Spleen (tissue), 11 donors: ENCODE measurements around the gene RTCA. TPM values are rescaled to one million over a fixed set of nuclear protein-coding genes. Genes with fewer than 3 reads are reported as not detected.

ENCODE experiments used
- DNase-seq: peaks from one replicate; pipeline ENCODE4 v3.0.0-alpha.2; 2020
- H3K27ac ChIP-seq, 8 donors: fragments of 200-600 bp; sonication (generic) in 7 of 8; 1 replicate in 4 of 8; 2 replicates in 4 of 8; pipeline versions ENCODE4 v1.5.0 to v1.8.0; 2016 to 2021; ENCODE audit warnings: inconsistent platforms in 4 of 8, mild to moderate bottlenecking in 4 of 8, moderate library complexity in 1 of 8
- H3K27me3 ChIP-seq, 7 donors: fragments of 200-600 bp; sonication (generic) in 6 of 7; replicated peaks in 1 of 7; 1 replicate in 4 of 7; 2 replicates in 3 of 7; pipeline versions ENCODE4 v1.5.0 to v1.8.0; 2016 to 2021; ENCODE audit warnings: inconsistent platforms in 3 of 7, mild to moderate bottlenecking in 1 of 7
- H3K36me3 ChIP-seq, 6 donors: fragments of 200-600 bp; sonication (generic) in 5 of 6; 1 replicate in 4 of 6; 2 replicates in 2 of 6; pipeline versions ENCODE4 v1.5.0 to v1.8.0; 2016 to 2021; ENCODE audit warnings: inconsistent platforms in 2 of 6
- H3K4me1 ChIP-seq, 6 donors: fragments of 200-600 bp; sonication (generic) in 5 of 6; 1 replicate in 3 of 6; 2 replicates in 3 of 6; pipeline versions ENCODE4 v1.5.0 to v1.8.0; 2016 to 2021; ENCODE audit warnings: inconsistent platforms in 3 of 6
- H3K4me3 ChIP-seq, 8 donors: fragments of 200-600 bp; sonication (generic) in 7 of 8; 1 replicate in 4 of 8; 2 replicates in 4 of 8; pipeline versions ENCODE4 v1.5.0 to v1.8.0; 2016 to 2021; ENCODE audit warnings: inconsistent platforms in 4 of 8, mild to moderate bottlenecking in 4 of 8, moderate library complexity in 2 of 8
- H3K9me3 ChIP-seq, 8 donors: fragments of 200-600 bp; sonication (generic) in 7 of 8; 1 replicate in 4 of 8; 2 replicates in 4 of 8; pipeline versions ENCODE4 v1.5.0 to v1.8.0; 2016 to 2021; ENCODE audit warnings: inconsistent platforms in 4 of 8
- CTCF ChIP-seq, 11 experiments: fragments of 200-600 bp in 7 of 11; fragments of 450-650 bp in 4 of 11; sonication (generic) in 4 of 11; IDR thresholded peaks in 8 of 11; conservative IDR thresholded peaks in 3 of 11; 1 replicate in 7 of 11; 2 replicates in 4 of 11; pipeline versions ENCODE4 v1.4.0 to v1.8.0; 2016 to 2021; ENCODE audit warnings: antibody characterized with exemption in 11 of 11, inconsistent platforms in 4 of 11, mild to moderate bottlenecking in 1 of 11
- POLR2A ChIP-seq, 3 donors: fragments of 450-650 bp; IDR thresholded peaks; one replicate each; pipeline ENCODE4 v1.5.1; 2017; ENCODE audit warnings: antibody characterized with exemption in 3 of 3, mild to moderate bottlenecking in 1 of 3
- POLR2AphosphoS5 ChIP-seq, 3 donors: sonication (generic); formaldehyde crosslinking; IDR thresholded peaks; one replicate each; pipeline ENCODE4 v1.5.1; 2017; ENCODE audit warnings: antibody characterized with exemption in 3 of 3
- WGBS, 5 donors: extraction: QIAGEN DNeasy Blood & Tissue Kit in 3 of 5; methylation state at CpG; one replicate each; pipeline versions ENCODE4 v1.1.5 to v1.1.7; 2013 to 2018; 5-methylcytosine and 5-hydroxymethylcytosine counted together
- intact Hi-C: fragments of 100-400 bp; cut with DNase I; formaldehyde crosslinking; loops from one replicate; pipeline ENCODE4 v1.15.0; 2023; ENCODE audit warnings: low total_unique reads
- polyA plus RNA-seq, 3 donors: library from polyadenylated mRNA; stranded (reverse); fragments of 200-250 nt; gene quantifications; one replicate each; pipeline ENCODE4 v1.2.1, GENCODE V29; 2013
- total RNA-seq, 7 donors: library from RNA; depleted of rRNA in 3 of 7; stranded (reverse); fragments of >200 nt in 3 of 7; fragmentation: NEBNext Ultra II Directional in 4 of 7; extraction: Animal tissue kit (Norgen Biotek cat#: 25700) in 4 of 7; gene quantifications; one replicate each; pipeline versions ENCODE4 v1.1.0 to v1.2.1, GENCODE V29; 2016 to 2021
- donor health status: healthy with polysubstance abuse.
- donor health status: DM: no; HTN: no; CAD: no; lungs with moderate emphysema.
- donor health status: DM: no; HTN: no; CAD: no.
- donor health status: Bipolar disorder and iron deficiency.
- donor health status: healthy.
- donor health status: DM: no; HTN: no; CAD: no.
- donor health status: DM: yes; HTN: yes; CAD: no.

RTCA gene
- total and polyA plus RNA-seq, 10 donors = 19.7 to 42.6 (median 30.0) TPM

GRCh38 chr1:100266741-100267140 is 725 bp downstream of the RTCA start:
- DNase-seq = no peak
- Histone ChIP-seq H3K4me1 (peaks cover 27 to 68% (median 51%) of the 10 kb centered on the region in 6 donors), H3K4me3 (peak overlapping the region; percentile 58 to 96 (median 90)), H3K27ac (peak overlapping the region; percentile 65 to 93 (median 90)), H3K36me3 (peaks cover 0 to 45% (median 29%) of the 10 kb centered on the region in 6 donors), H3K27me3 (no peaks in the 10 kb centered on the region), H3K9me3 (peaks cover 0 to 5% (median 0%) of the 10 kb centered on the region in 8 donors)
- intact Hi-C loops = loop anchor here (10.0 kb wide), 1 partner anchor 88 kb away; the partner anchor contains the start of gene CDC14A
- WGBS, 5 donors = 0 to 4% (median 0%) methylated on average over 4 to 8 of the region's 8 CpGs
- no peak for TF ChIP-seq CTCF (IDR thresholded peaks at IDR 0.05 in 8 of 11, conservative IDR thresholded peaks at IDR 0.05 in 3 of 11)
- no peak for TF ChIP-seq POLR2AphosphoS5 (IDR thresholded peaks at IDR 0.05)
- TF ChIP-seq POLR2A (IDR thresholded peaks at IDR 0.05) = no peak

- intact Hi-C loops = loop anchor here (10.0 kb wide), 1 partner anchor 88 kb away; the partner anchor contains the start of gene CDC14A
These were observed 1.3 kb downstream of the RTCA start for GRCh38 chr1:100267284-100267683.

GRCh38 chr1:100268202-100268601 is 2.2 kb downstream of the RTCA start:
- Histone ChIP-seq H3K36me3 (peaks cover 0 to 60% (median 37%) of the 10 kb centered on the region in 6 donors), H3K27me3 (no peaks in the 10 kb centered on the region), H3K4me1 (peaks cover 27 to 82% (median 57%) of the 10 kb centered on the region in 6 donors), H3K9me3 (peaks cover 0 to 5% (median 0%) of the 10 kb centered on the region in 8 donors), H3K27ac (no peak overlapping the region), H3K4me3 (peak overlapping the region in 2 of 8 donors; percentile 85 to 90)
- no peak for DNase-seq
- intact Hi-C loops = loop anchor here (10.0 kb wide), 1 partner anchor 87 kb away; the partner anchor contains the start of gene CDC14A
- TF ChIP-seq POLR2A (IDR thresholded peaks at IDR 0.05) (no peak), CTCF (IDR thresholded peaks at IDR 0.05 in 8 of 11, conservative IDR thresholded peaks at IDR 0.05 in 3 of 11) (no peak), POLR2AphosphoS5 (IDR thresholded peaks at IDR 0.05) (no peak)
- WGBS, 5 donors = 95 to 97% (median 96%) methylated on average over 4 of the region's 4 CpGs

More at GRCh38 chr1:100267284-100267683, 1.3 kb downstream of the RTCA start:
- peaks cover 0 to 50% (median 33%) of the 10 kb centered on the region in 6 donors for H3K36me3 ChIP-seq
- TF ChIP-seq POLR2AphosphoS5 (IDR thresholded peaks at IDR 0.05) = no peak
- no peak for TF ChIP-seq CTCF (IDR thresholded peaks at IDR 0.05 in 8 of 11, conservative IDR thresholded peaks at IDR 0.05 in 3 of 11)
- TF ChIP-seq POLR2A (IDR thresholded peaks at IDR 0.05) = no peak
- H3K27me3 ChIP-seq = no peaks in the 10 kb centered on the region
- H3K4me3 ChIP-seq = peak overlapping the region; percentile 58 to 96 (median 90)
- 72 to 78% (median 74%) methylated on average over 1 of the region's 1 CpG for WGBS, 5 donors
- peak overlapping the region in 4 of 8 donors; percentile 89 to 93 (median 92) for H3K27ac ChIP-seq
- H3K9me3 ChIP-seq = peaks cover 0 to 5% (median 0%) of the 10 kb centered on the region in 8 donors
- H3K4me1 ChIP-seq = peaks cover 27 to 73% (median 55%) of the 10 kb centered on the region in 6 donors
- DNase-seq = no peak

- no peak overlapping the region for H3K27ac ChIP-seq
- H3K4me1 ChIP-seq = peaks cover 0 to 25% (median 0%) of the 10 kb centered on the region in 6 donors
- H3K27me3 ChIP-seq = no peaks in the 10 kb centered on the region
- H3K36me3 ChIP-seq = peaks cover 0 to 100% (median 87%) of the 10 kb centered on the region in 6 donors
- no peak for DNase-seq
- TF ChIP-seq POLR2A (IDR thresholded peaks at IDR 0.05) (no peak), POLR2AphosphoS5 (IDR thresholded peaks at IDR 0.05) (no peak), CTCF (IDR thresholded peaks at IDR 0.05 in 8 of 11, conservative IDR thresholded peaks at IDR 0.05 in 3 of 11) (peak in 2 of 11 experiments; percentile 9 to 13)
- WGBS, 5 donors = 58 to 62% (median 59%) methylated on average over 1 of the region's 1 CpG
- H3K9me3 ChIP-seq = no peaks in the 10 kb centered on the region
- H3K4me3 ChIP-seq = no peak overlapping the region
- intact Hi-C loops = loop anchor here (10.0 kb wide), 1 partner anchor 143 kb away; the partner anchor contains the start of genes SASS6 and TRMT13
These were observed 11.8 kb downstream of the RTCA start for GRCh38 chr1:100277866-100278265.
